ENCODE measurements around the gene CDC42BPA. TPM values are rescaled to one million over a fixed set of nuclear protein-coding genes. Genes with fewer than 3 reads are reported as not detected.

The CDC42BPA gene
- total RNA-seq, 1 donor = 113 TPM

- TF ChIP-seq, protein P1, sequence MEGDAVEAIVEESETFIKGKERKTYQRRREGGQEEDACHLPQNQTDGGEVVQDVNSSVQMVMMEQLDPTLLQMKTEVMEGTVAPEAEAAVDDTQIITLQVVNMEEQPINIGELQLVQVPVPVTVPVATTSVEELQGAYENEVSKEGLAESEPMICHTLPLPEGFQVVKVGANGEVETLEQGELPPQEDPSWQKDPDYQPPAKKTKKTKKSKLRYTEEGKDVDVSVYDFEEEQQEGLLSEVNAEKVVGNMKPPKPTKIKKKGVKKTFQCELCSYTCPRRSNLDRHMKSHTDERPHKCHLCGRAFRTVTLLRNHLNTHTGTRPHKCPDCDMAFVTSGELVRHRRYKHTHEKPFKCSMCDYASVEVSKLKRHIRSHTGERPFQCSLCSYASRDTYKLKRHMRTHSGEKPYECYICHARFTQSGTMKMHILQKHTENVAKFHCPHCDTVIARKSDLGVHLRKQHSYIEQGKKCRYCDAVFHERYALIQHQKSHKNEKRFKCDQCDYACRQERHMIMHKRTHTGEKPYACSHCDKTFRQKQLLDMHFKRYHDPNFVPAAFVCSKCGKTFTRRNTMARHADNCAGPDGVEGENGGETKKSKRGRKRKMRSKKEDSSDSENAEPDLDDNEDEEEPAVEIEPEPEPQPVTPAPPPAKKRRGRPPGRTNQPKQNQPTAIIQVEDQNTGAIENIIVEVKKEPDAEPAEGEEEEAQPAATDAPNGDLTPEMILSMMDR (IDR thresholded peaks at IDR 0.05; ENCODE audit: insufficient read depth, low read depth, low read length) = no peak
- no peak for DNase-seq (ENCODE audit: low read depth)
- no peak overlapping the region for H3K4me3 ChIP-seq (ENCODE audit: low read depth, low read length)
Measured at GRCh38 chr1:227169343-227169742, 148.9 kb downstream of the CDC42BPA start.

GRCh38 chr1:227167276-227168101 is 150.8 kb downstream of the CDC42BPA start:
- TF ChIP-seq, protein P1 (IDR thresholded peaks at IDR 0.05; ENCODE audit: insufficient read depth, low read depth, low read length) = no peak
- H3K4me3 ChIP-seq (ENCODE audit: low read depth, low read length) = no peak overlapping the region
- no peak for DNase-seq (ENCODE audit: low read depth)

DNA sequence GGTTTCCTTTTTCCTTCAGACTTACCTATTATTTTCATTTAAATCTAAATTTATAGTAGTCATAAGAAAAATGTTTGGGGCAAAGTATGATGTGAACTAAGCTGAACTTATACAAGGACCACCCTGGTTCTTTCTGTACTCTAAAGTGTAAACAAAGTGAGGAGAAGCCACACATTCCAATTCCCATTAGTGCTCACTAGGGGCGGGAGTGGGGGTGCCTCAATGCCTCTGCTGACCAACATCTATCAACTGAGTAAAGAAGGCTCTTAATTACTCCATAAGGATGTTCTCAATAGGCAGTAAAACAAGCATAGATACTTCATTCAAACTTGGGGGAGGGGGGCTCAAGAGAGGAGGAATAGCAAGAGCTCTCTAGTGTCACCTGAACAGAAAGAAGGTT is 151.7 kb downstream of the CDC42BPA start:
- no peak for DNase-seq (ENCODE audit: low read depth)
- H3K4me3 ChIP-seq (ENCODE audit: low read depth, low read length) = no peak overlapping the region
- TF ChIP-seq, protein P1 (IDR thresholded peaks at IDR 0.05; ENCODE audit: insufficient read depth, low read depth, low read length) = no peak

DNA sequence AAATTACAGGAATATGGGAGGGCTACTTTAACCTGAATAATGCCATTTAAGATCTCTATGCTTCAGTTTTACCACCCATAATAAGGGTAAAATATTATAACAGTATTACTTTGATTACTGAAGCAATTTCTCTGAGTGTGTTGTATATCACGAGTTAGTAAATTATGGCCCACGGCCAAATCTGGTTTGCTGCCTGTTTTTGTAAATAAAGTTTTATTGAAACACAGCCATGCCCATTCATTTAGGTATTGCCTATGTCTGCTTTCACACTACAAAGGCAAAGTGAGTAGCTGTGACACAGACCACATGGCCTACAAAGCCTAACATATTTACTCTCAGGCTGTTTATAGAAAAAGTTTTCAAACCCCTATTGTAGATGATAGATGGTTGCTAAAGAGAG is 156.8 kb downstream of the CDC42BPA start:
- TF ChIP-seq, protein P1 (IDR thresholded peaks at IDR 0.05; ENCODE audit: insufficient read depth, low read depth, low read length) = no peak
- DNase-seq (ENCODE audit: low read depth) = peak; percentile 17
- no peak overlapping the region for H3K4me3 ChIP-seq (ENCODE audit: low read depth, low read length)

GRCh38 chr1:227156520-227156919 is 161.8 kb downstream of the CDC42BPA start:
- TF ChIP-seq, protein P1 (IDR thresholded peaks at IDR 0.05; ENCODE audit: insufficient read depth, low read depth, low read length) = no peak

GRCh38 chr1:227155688-227156087 is 162.6 kb downstream of the CDC42BPA start:
- DNase-seq (ENCODE audit: low read depth) = no peak
- no peak overlapping the region for H3K4me3 ChIP-seq (ENCODE audit: low read depth, low read length)
- TF ChIP-seq, protein P1 (IDR thresholded peaks at IDR 0.05; ENCODE audit: insufficient read depth, low read depth, low read length) = no peak

More at GRCh38 chr1:227156520-227156919, 161.8 kb downstream of the CDC42BPA start:
- H3K4me3 ChIP-seq (ENCODE audit: low read depth, low read length) = no peak overlapping the region
- DNase-seq (ENCODE audit: low read depth) = no peak
